GM12878 (cell line): ENCODE measurements around the gene ACOT7. TPM values are rescaled to one million over a fixed set of nuclear protein-coding genes. Genes with fewer than 3 reads are reported as not detected.

ENCODE experiments used
- ATAC-seq: fragments of 200-7000 bp; cut with Tn5 transposase; 3 replicates; pipeline ENCODE4 v1.9.1; 2020; ENCODE audit warnings: mild to moderate bottlenecking, moderate library complexity
- BruUV-seq: library from RNA; stranded (reverse); fragments of 400-500 nt; replicated peaks from 2 replicates; lab custom pipeline; 2021; lab: Mats Ljungman, UMichigan
- CTCF ChIA-PET: fragments of 300-600 bp; sonication (Branson Sonifier 250); formaldehyde crosslinking; extraction: SDS; loops from one replicate; lab custom pipeline; 2021; ENCODE audit warnings: inconsistent platforms; lab: Yijun Ruan, JAX
- POLR2A ChIA-PET: fragments of 350-600 bp; formaldehyde crosslinking; extraction: SDS; loops from one replicate; lab custom pipeline; 2021; ENCODE audit warnings: inconsistent platforms; lab: Charles Lee
- RAD21 ChIA-PET: fragments of 300-600 bp; sonication (Branson Sonifier 250); formaldehyde crosslinking; loops from one replicate; lab custom pipeline; 2023; ENCODE audit warnings: antibody characterized with exemption; ENCODE audit not compliant: unreplicated experiment; lab: Charles Lee
- SMC1A ChIA-PET: fragments of 300-600 bp; sonication (Branson Sonifier 250); formaldehyde crosslinking; loops from one replicate; lab custom pipeline; 2023; ENCODE audit not compliant: unreplicated experiment, uncharacterized antibody; lab: Charles Lee
- DNase-seq: peaks from one replicate; pipeline ENCODE4 v3.0.0-alpha.2; 2011; ENCODE audit warnings: low read depth, low spot score
- FAIRE-seq: peaks from 3 replicates; lab custom pipeline; 2011; peaks lifted over from hg19 to GRCh38; lab: Jason Lieb, UNC
- H2AFZ ChIP-seq: 2 replicates; pipeline ENCODE4 v1.6.0; 2011; ENCODE audit warnings: low read depth, low read length, control low read depth; ENCODE audit not compliant: control insufficient read depth
- H3K27ac ChIP-seq: 2 replicates; pipeline ENCODE4 v1.5.1; 2011; ENCODE audit warnings: control low read depth; ENCODE audit not compliant: control insufficient read depth, insufficient read depth
- H3K27me3 ChIP-seq, 2 experiments: replicated peaks in 1 of 2; 2 replicates each; pipeline versions ENCODE4 v1.6.0 to v1.6.1; 2011; ENCODE audit warnings: low read length in 1 of 2; ENCODE audit not compliant: control insufficient read depth in 2 of 2, insufficient read depth in 2 of 2
- H3K36me3 ChIP-seq, 2 experiments: 2 replicates each; pipeline ENCODE4 v1.5.1; 2011; ENCODE audit warnings: low read length in 1 of 2; ENCODE audit not compliant: control insufficient read depth in 2 of 2, insufficient read depth in 2 of 2
- H3K4me1 ChIP-seq: 2 replicates; pipeline ENCODE4 v1.6.1; 2011; ENCODE audit warnings: mild to moderate bottlenecking, low read length, moderate library complexity, mixed read lengths; ENCODE audit not compliant: control insufficient read depth, insufficient read depth
- H3K4me2 ChIP-seq: 2 replicates; pipeline ENCODE4 v1.6.0; 2011; ENCODE audit warnings: control low read depth; ENCODE audit not compliant: control insufficient read depth, insufficient read depth
- H3K4me3 ChIP-seq: fragments of 200-600 bp; sonication (generic); 2 replicates; pipeline ENCODE4 v1.5.1; 2016
- H3K79me2 ChIP-seq: 2 replicates; pipeline ENCODE4 v1.6.0; 2011; ENCODE audit warnings: low read length; ENCODE audit not compliant: control insufficient read depth, insufficient read depth
- H3K9ac ChIP-seq: 2 replicates; pipeline ENCODE4 v1.8.0; 2011; ENCODE audit warnings: low read length, control low read depth, mixed read lengths; ENCODE audit not compliant: control insufficient read depth, insufficient read depth
- H3K9me3 ChIP-seq: replicated peaks from 3 replicates; pipeline ENCODE4 v1.5.1; 2011; ENCODE audit warnings: mild to moderate bottlenecking, low read length; ENCODE audit not compliant: control insufficient read depth, insufficient read depth
- H4K20me1 ChIP-seq: 2 replicates; pipeline ENCODE4 v1.6.0; 2011; ENCODE audit not compliant: control insufficient read depth, insufficient read depth
- BHLHE40 ChIP-seq, 2 experiments: fragments of 450-650 bp in 1 of 2; IDR thresholded peaks; 2 replicates each; pipeline ENCODE4 v1.6.1; 2011 to 2017; ENCODE audit warnings: low read depth in 2 of 2, borderline replicate concordance in 1 of 2, improper control_type of control experiment in 1 of 2, low read length in 1 of 2, mild to moderate bottlenecking in 1 of 2
- NBN ChIP-seq: fragments of 450-650 bp; IDR thresholded peaks from 2 replicates; pipeline ENCODE4 v1.6.1; 2016
- NFYB ChIP-seq: IDR thresholded peaks from 2 replicates; pipeline ENCODE4 v1.6.1; 2011; ENCODE audit warnings: low read depth, mild to moderate bottlenecking, low read length, improper control_type of control experiment, moderate library complexity; ENCODE audit not compliant: insufficient read depth
- NR2C1 ChIP-seq: fragments of 450-650 bp; IDR thresholded peaks from 2 replicates; pipeline ENCODE4 v1.6.1; 2017; ENCODE audit warnings: antibody characterized with exemption, mild to moderate bottlenecking, moderate library complexity
- NR2F1 ChIP-seq: fragments of 450-650 bp; conservative IDR thresholded peaks from 2 replicates; pipeline ENCODE4 v1.6.1; 2017; ENCODE audit warnings: mild to moderate bottlenecking
- POLR2AphosphoS5 ChIP-seq: IDR thresholded peaks from 2 replicates; pipeline ENCODE4 v1.6.1; 2011; ENCODE audit warnings: mild to moderate bottlenecking, low read length, inconsistent platforms
- SRF ChIP-seq, 2 experiments: IDR thresholded peaks; 2 replicates each; pipeline ENCODE4 v1.6.1; 2011; ENCODE audit warnings: low read depth in 2 of 2, low read length in 2 of 2, mild to moderate bottlenecking in 1 of 2, moderate library complexity in 1 of 2
- TBL1XR1 ChIP-seq: IDR thresholded peaks from 2 replicates; pipeline ENCODE4 v1.6.1; 2012; ENCODE audit warnings: low read depth, low read length, improper control_type of control experiment
- WGBS: methylation state at CpG from one replicate; pipeline ENCODE4 v1.1.6; 2016; ENCODE audit warnings: low lambda C conversion rate; ENCODE audit not compliant: insufficient replicate concordance, insufficient coverage; ENCODE audit errors: missing lambda C conversion rate; 5-methylcytosine and 5-hydroxymethylcytosine counted together
- in situ Hi-C: fragments of 300-500 bp; cut with MboI; formaldehyde crosslinking; loops from 9 replicates; pipeline ENCODE4 v1.14.3; 2018; ENCODE audit warnings: mixed read lengths
- intact Hi-C: fragments of 100-400 bp; cut with micrococcal nuclease; formaldehyde crosslinking; loops from one replicate; pipeline ENCODE4 v1.14.2; 2022; ENCODE audit not compliant: unreplicated experiment
- polyA plus RNA-seq, 11 experiments: library from polyadenylated mRNA; depleted of rRNA in 4 of 11; unstranded in 6 of 11; stranded (reverse) in 5 of 11; fragments of >200 nt; fragmentation: Nextera tagmentation in 4 of 11; fragmentation: Illumina TruSeq in 1 of 11; extraction: Ambion mirVana in 4 of 11; extraction: Trizol in 1 of 11; gene quantifications; 1 replicate in 1 of 11; 2 replicates in 10 of 11; pipeline versions ENCODE4 v1.2.1 to v1.2.3, GENCODE V29; 2011 to 2016; ENCODE audit warnings: inconsistent platforms in 2 of 11, missing spikeins in 2 of 11, low read depth in 1 of 11
- total RNA-seq, 4 experiments: library from RNA; depleted of rRNA in 3 of 4; stranded (reverse); fragments of >200 nt in 3 of 4; fragmentation: Illumina TruSeq in 1 of 4; extraction: Trizol in 1 of 4; gene quantifications; 2 replicates each; pipeline versions ENCODE4 v1.2.1 to v1.2.3, GENCODE V29; 2013 to 2021
- TF ChIP-seq, protein P1 (sequence below): IDR thresholded peaks from 2 replicates; pipeline ENCODE4 v1.6.1; 2012; ENCODE audit warnings: improper control_type of control experiment, low read depth, low read length; ENCODE audit not compliant: insufficient replicate concordance
- TF ChIP-seq, protein P2 (sequence below): IDR thresholded peaks from 2 replicates; pipeline ENCODE4 v1.6.1; 2011; ENCODE audit warnings: low read depth, low read length, improper control_type of control experiment, borderline replicate concordance
- TF ChIP-seq, protein P3 (sequence below): IDR thresholded peaks from 2 replicates; pipeline ENCODE4 v1.6.1; 2012; ENCODE audit warnings: mild to moderate bottlenecking, low read depth, low read length
- TF ChIP-seq, protein P4 (sequence below): fragments of 450-650 bp; IDR thresholded peaks from 2 replicates; pipeline ENCODE4 v1.6.1; 2018; ENCODE audit warnings: borderline replicate concordance, mild to moderate bottlenecking; ENCODE audit not compliant: partially characterized antibody

The ACOT7 gene
- total and polyA plus RNA-seq, 10 of the 15 experiments (the other 5 are each of a cell fraction or from before 2014, with no cell fraction given) = 8.9 to 206 (median 61.2) TPM

DNA sequence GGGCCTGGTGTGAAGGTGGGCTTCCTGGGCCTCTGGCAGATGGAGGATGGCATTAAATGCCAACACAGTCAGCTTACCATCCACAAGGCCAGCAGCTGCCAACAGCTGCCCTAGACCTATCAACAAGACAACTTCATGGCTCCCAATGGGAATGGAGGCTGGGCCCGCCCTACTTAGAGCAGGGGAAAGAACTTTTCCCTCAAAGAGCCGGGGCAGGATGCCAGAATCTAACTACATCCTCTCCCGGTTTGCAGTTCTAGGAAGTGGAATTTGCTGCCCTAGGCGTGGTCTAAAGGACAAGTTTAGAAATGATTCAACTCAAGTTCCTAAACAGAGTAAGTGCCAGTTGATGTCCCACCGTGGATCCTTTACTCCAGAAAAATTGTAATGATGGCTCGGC, 170.9 kb downstream of the ACOT7 start:
- Histone ChIP-seq H3K4me1 (no peaks in the 10 kb centered on the region), H3K4me2 (no peak overlapping the region), H3K4me3 (no peak overlapping the region), H3K79me2 (no peaks in the 10 kb centered on the region), H4K20me1 (no peaks in the 10 kb centered on the region), H2AFZ (no peak overlapping the region), H3K9me3 (no peaks in the 10 kb centered on the region), H3K9ac (no peak overlapping the region), H3K36me3 (peaks cover 23 to 30% of the 10 kb centered on the region in 2 experiments), H3K27ac (no peak overlapping the region), H3K27me3 (no peaks in the 10 kb centered on the region)
- ChIA-PET SMC1A (no interaction called here), CTCF (no interaction called here), RAD21 (no interaction called here), POLR2A (no interaction called here)
- no peak for ATAC-seq
- no peak for FAIRE-seq
- DNase-seq = no peak
- WGBS = 100% methylated on average over 6 of the region's 6 CpGs
- in situ Hi-C loops = no loop called here
- intact Hi-C loops = no loop called here
- no TSS peak for BruUV-seq
- no peak for TF ChIP-seq NFYB
- TF ChIP-seq, protein P1, sequence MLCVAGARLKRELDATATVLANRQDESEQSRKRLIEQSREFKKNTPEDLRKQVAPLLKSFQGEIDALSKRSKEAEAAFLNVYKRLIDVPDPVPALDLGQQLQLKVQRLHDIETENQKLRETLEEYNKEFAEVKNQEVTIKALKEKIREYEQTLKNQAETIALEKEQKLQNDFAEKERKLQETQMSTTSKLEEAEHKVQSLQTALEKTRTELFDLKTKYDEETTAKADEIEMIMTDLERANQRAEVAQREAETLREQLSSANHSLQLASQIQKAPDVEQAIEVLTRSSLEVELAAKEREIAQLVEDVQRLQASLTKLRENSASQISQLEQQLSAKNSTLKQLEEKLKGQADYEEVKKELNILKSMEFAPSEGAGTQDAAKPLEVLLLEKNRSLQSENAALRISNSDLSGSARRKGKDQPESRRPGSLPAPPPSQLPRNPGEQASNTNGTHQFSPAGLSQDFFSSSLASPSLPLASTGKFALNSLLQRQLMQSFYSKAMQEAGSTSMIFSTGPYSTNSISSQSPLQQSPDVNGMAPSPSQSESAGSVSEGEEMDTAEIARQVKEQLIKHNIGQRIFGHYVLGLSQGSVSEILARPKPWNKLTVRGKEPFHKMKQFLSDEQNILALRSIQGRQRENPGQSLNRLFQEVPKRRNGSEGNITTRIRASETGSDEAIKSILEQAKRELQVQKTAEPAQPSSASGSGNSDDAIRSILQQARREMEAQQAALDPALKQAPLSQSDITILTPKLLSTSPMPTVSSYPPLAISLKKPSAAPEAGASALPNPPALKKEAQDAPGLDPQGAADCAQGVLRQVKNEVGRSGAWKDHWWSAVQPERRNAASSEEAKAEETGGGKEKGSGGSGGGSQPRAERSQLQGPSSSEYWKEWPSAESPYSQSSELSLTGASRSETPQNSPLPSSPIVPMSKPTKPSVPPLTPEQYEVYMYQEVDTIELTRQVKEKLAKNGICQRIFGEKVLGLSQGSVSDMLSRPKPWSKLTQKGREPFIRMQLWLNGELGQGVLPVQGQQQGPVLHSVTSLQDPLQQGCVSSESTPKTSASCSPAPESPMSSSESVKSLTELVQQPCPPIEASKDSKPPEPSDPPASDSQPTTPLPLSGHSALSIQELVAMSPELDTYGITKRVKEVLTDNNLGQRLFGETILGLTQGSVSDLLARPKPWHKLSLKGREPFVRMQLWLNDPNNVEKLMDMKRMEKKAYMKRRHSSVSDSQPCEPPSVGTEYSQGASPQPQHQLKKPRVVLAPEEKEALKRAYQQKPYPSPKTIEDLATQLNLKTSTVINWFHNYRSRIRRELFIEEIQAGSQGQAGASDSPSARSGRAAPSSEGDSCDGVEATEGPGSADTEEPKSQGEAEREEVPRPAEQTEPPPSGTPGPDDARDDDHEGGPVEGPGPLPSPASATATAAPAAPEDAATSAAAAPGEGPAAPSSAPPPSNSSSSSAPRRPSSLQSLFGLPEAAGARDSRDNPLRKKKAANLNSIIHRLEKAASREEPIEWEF = no peak
- TF ChIP-seq, protein P2, sequence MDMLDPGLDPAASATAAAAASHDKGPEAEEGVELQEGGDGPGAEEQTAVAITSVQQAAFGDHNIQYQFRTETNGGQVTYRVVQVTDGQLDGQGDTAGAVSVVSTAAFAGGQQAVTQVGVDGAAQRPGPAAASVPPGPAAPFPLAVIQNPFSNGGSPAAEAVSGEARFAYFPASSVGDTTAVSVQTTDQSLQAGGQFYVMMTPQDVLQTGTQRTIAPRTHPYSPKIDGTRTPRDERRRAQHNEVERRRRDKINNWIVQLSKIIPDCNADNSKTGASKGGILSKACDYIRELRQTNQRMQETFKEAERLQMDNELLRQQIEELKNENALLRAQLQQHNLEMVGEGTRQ = no peak
- TF ChIP-seq, protein P3, sequence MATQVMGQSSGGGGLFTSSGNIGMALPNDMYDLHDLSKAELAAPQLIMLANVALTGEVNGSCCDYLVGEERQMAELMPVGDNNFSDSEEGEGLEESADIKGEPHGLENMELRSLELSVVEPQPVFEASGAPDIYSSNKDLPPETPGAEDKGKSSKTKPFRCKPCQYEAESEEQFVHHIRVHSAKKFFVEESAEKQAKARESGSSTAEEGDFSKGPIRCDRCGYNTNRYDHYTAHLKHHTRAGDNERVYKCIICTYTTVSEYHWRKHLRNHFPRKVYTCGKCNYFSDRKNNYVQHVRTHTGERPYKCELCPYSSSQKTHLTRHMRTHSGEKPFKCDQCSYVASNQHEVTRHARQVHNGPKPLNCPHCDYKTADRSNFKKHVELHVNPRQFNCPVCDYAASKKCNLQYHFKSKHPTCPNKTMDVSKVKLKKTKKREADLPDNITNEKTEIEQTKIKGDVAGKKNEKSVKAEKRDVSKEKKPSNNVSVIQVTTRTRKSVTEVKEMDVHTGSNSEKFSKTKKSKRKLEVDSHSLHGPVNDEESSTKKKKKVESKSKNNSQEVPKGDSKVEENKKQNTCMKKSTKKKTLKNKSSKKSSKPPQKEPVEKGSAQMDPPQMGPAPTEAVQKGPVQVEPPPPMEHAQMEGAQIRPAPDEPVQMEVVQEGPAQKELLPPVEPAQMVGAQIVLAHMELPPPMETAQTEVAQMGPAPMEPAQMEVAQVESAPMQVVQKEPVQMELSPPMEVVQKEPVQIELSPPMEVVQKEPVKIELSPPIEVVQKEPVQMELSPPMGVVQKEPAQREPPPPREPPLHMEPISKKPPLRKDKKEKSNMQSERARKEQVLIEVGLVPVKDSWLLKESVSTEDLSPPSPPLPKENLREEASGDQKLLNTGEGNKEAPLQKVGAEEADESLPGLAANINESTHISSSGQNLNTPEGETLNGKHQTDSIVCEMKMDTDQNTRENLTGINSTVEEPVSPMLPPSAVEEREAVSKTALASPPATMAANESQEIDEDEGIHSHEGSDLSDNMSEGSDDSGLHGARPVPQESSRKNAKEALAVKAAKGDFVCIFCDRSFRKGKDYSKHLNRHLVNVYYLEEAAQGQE = no peak
- no peak for TF ChIP-seq NR2F1
- TF ChIP-seq NR2C1 = no peak
- TF ChIP-seq NBN = no peak
- no peak for TF ChIP-seq SRF (IDR thresholded peaks at IDR 0.05; ENCODE audit: low read depth in 2 of 2, low read length in 2 of 2)
- no peak for TF ChIP-seq POLR2AphosphoS5
- TF ChIP-seq, protein P4, sequence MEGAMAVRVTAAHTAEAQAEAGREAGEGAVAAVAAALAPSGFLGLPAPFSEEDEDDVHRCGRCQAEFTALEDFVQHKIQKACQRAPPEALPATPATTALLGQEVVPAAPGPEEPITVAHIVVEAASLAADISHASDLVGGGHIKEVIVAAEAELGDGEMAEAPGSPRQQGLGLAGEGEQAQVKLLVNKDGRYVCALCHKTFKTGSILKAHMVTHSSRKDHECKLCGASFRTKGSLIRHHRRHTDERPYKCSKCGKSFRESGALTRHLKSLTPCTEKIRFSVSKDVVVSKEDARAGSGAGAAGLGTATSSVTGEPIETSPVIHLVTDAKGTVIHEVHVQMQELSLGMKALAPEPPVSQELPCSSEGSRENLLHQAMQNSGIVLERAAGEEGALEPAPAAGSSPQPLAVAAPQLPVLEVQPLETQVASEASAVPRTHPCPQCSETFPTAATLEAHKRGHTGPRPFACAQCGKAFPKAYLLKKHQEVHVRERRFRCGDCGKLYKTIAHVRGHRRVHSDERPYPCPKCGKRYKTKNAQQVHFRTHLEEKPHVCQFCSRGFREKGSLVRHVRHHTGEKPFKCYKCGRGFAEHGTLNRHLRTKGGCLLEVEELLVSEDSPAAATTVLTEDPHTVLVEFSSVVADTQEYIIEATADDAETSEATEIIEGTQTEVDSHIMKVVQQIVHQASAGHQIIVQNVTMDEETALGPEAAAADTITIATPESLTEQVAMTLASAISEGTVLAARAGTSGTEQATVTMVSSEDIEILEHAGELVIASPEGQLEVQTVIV = no peak
- TF ChIP-seq BHLHE40 (IDR thresholded peaks at IDR 0.05; ENCODE audit: borderline replicate concordance in 1 of 2, low read depth in 2 of 2, low read length in 1 of 2) = no peak
- no peak for TF ChIP-seq TBL1XR1
